Keratinocyte (primary cell): ENCODE measurements around the gene BOK. TPM values are rescaled to one million over a fixed set of nuclear protein-coding genes. Genes with fewer than 3 reads are reported as not detected.

Experiments used
- DNase-seq: peaks from one replicate; pipeline ENCODE4 v3.0.0-alpha.2; 2011; ENCODE audit warnings: low read depth, missing footprints, low spot score
- FAIRE-seq: peaks from 2 replicates; lab custom pipeline; 2011; peaks lifted over from hg19 to GRCh38; lab: Jason Lieb, UNC
- H2AFZ ChIP-seq: 2 replicates; pipeline ENCODE4 v1.6.0; 2012; ENCODE audit warnings: low read length, control low read depth, inconsistent platforms; ENCODE audit not compliant: control insufficient read depth
- H3K27ac ChIP-seq: 2 replicates; pipeline ENCODE4 v1.5.1; 2011; ENCODE audit warnings: low read length; ENCODE audit not compliant: control insufficient read depth, insufficient read depth
- H3K27me3 ChIP-seq: 3 replicates; pipeline ENCODE4 v1.6.0; 2011; ENCODE audit warnings: low read length; ENCODE audit not compliant: control insufficient read depth, insufficient read depth; ENCODE audit errors: extremely low read depth
- H3K36me3 ChIP-seq, 2 experiments: 2 replicates in 1 of 2; 3 replicates in 1 of 2; pipeline ENCODE4 v1.5.1; 2011; ENCODE audit warnings: low read length in 2 of 2, mild to moderate bottlenecking in 1 of 2; ENCODE audit not compliant: control insufficient read depth in 2 of 2, insufficient read depth in 2 of 2; ENCODE audit errors: extremely low read depth in 1 of 2
- H3K4me1 ChIP-seq: 3 replicates; pipeline ENCODE4 v1.5.1; 2011; ENCODE audit warnings: low read length; ENCODE audit not compliant: control insufficient read depth, insufficient read depth; ENCODE audit errors: extremely low read depth
- H3K4me2 ChIP-seq: 3 replicates; pipeline ENCODE4 v1.6.0; 2011; ENCODE audit warnings: low read depth, low read length; ENCODE audit not compliant: control insufficient read depth, insufficient read depth; ENCODE audit errors: extremely low read depth
- H3K4me3 ChIP-seq, 3 experiments: fragments of 200-600 bp in 1 of 3; sonication (generic) in 1 of 3; 2 replicates in 2 of 3; 3 replicates in 1 of 3; pipeline ENCODE4 v1.5.1; 2011 to 2016; ENCODE audit warnings: low read length in 3 of 3, mild to moderate bottlenecking in 3 of 3, control low read depth in 2 of 3, inconsistent platforms in 1 of 3, low read depth in 1 of 3, mixed read lengths in 1 of 3, mixed run types in 1 of 3, moderate library complexity in 1 of 3; ENCODE audit not compliant: control insufficient read depth in 2 of 3, insufficient read depth in 2 of 3; ENCODE audit errors: extremely low read depth in 1 of 3
- H3K79me2 ChIP-seq: 2 replicates; pipeline ENCODE4 v1.6.0; 2012; ENCODE audit warnings: low read length; ENCODE audit not compliant: control insufficient read depth, insufficient read depth
- H3K9ac ChIP-seq: 3 replicates; pipeline ENCODE4 v1.6.0; 2011; ENCODE audit warnings: low read length; ENCODE audit not compliant: control insufficient read depth, insufficient read depth; ENCODE audit errors: extremely low read depth
- H3K9me1 ChIP-seq: 3 replicates; pipeline ENCODE4 v1.6.0; 2011; ENCODE audit warnings: low read length; ENCODE audit not compliant: control insufficient read depth, insufficient read depth; ENCODE audit errors: extremely low read depth
- H3K9me3 ChIP-seq: 2 replicates; pipeline ENCODE4 v1.5.1; 2012; ENCODE audit warnings: low read depth, low read length; ENCODE audit not compliant: control insufficient read depth
- H4K20me1 ChIP-seq: 3 replicates; pipeline ENCODE4 v1.6.0; 2011; ENCODE audit warnings: low read length; ENCODE audit not compliant: control insufficient read depth, insufficient read depth; ENCODE audit errors: extremely low read depth
- CTCF ChIP-seq, 3 experiments: IDR thresholded peaks in 1 of 3; conservative IDR thresholded peaks in 1 of 3; optimal IDR thresholded peaks in 1 of 3; 2 replicates in 2 of 3; 3 replicates in 1 of 3; pipeline versions ENCODE3 to v1.5.1; 2011; ENCODE audit warnings: low read length in 3 of 3, mild to moderate bottlenecking in 3 of 3, moderate library complexity in 2 of 3, control low read depth in 1 of 3, inconsistent platforms in 1 of 3; ENCODE audit not compliant: insufficient read depth in 2 of 3; ENCODE audit errors: extremely low read depth in 1 of 3
- EZH2 ChIP-seq: IDR thresholded peaks from one replicate; pipeline ENCODE4 v1.6.1; 2012; ENCODE audit warnings: inconsistent platforms, mild to moderate bottlenecking, low read length, moderate library complexity
- dilution Hi-C: fragments of 300-500 bp; cut with MboI; formaldehyde crosslinking; loops from one replicate; pipeline ENCODE4 v1.7.0; 2020; ENCODE audit warnings: low sequenced_read_pairs; ENCODE audit not compliant: extremely low pct_ligation_motif_present
- polyA plus RNA-seq, 5 experiments: library from polyadenylated mRNA; depleted of rRNA in 3 of 5; stranded (reverse) in 3 of 5; stranded (forward) in 1 of 5; unstranded in 1 of 5; fragments of >200 nt; gene quantifications; 1 replicate in 1 of 5; 2 replicates in 3 of 5; 3 replicates in 1 of 5; pipeline versions ENCODE4 v1.2.1 to v1.2.3, GENCODE V29; 2011 to 2012; ENCODE audit warnings: missing spikeins in 2 of 5, low read depth in 1 of 5, low replicate concordance in 1 of 5

The BOK gene
- polyA plus RNA-seq, 1 donor (not counting 4 experiments of a cell fraction or from before 2014, with no cell fraction given) = 15.4 TPM

- Histone ChIP-seq H3K4me1 (peaks cover 4% of the 10 kb centered on the region), H3K9me1 (peaks cover 2% of the 10 kb centered on the region), H3K36me3 (peaks cover 9 to 12% of the 10 kb centered on the region in 2 experiments), H3K4me3 (no peak overlapping the region), H2AFZ (no peak overlapping the region), H3K4me2 (no peak overlapping the region), H4K20me1 (peaks cover 10% of the 10 kb centered on the region), H3K9ac (no peak overlapping the region), H3K27me3 (no peaks in the 10 kb centered on the region), H3K9me3 (no peaks in the 10 kb centered on the region), H3K79me2 (peaks cover 56% of the 10 kb centered on the region), H3K27ac (no peak overlapping the region)
- TF ChIP-seq CTCF (optimal IDR thresholded peaks at IDR 0.05 in 1 of 3, IDR thresholded peaks at IDR 0.05 in 1 of 3, conservative IDR thresholded peaks at IDR 0.05 in 1 of 3; ENCODE audit: extremely low read depth in 1 of 3, insufficient read depth in 2 of 3, low read length in 3 of 3) (no peak), EZH2 (no peak)
- dilution Hi-C loops = no loop called here
- DNase-seq (no peak), FAIRE-seq (no peak)
Measured at GRCh38 chr2:241613017-241613780, 54.7 kb downstream of the BOK start.

GRCh38 chr2:241615041-241615440 lies 56.5 kb downstream of the BOK start:
- TF ChIP-seq CTCF (optimal IDR thresholded peaks at IDR 0.05 in 1 of 3, IDR thresholded peaks at IDR 0.05 in 1 of 3, conservative IDR thresholded peaks at IDR 0.05 in 1 of 3; ENCODE audit: extremely low read depth in 1 of 3, insufficient read depth in 2 of 3, low read length in 3 of 3) (no peak), EZH2 (no peak)
- Histone ChIP-seq H3K4me3 (no peak overlapping the region), H3K4me2 (no peak overlapping the region), H3K27me3 (no peaks in the 10 kb centered on the region), H4K20me1 (peaks cover 10% of the 10 kb centered on the region), H2AFZ (no peak overlapping the region), H3K9ac (no peak overlapping the region), H3K27ac (no peak overlapping the region), H3K79me2 (peaks cover 68% of the 10 kb centered on the region), H3K36me3 (peaks cover 10 to 25% of the 10 kb centered on the region in 2 experiments), H3K4me1 (peaks cover 4% of the 10 kb centered on the region), H3K9me1 (peaks cover 2% of the 10 kb centered on the region), H3K9me3 (peaks cover 1% of the 10 kb centered on the region)
- dilution Hi-C loops = no loop called here
- DNase-seq (no peak), FAIRE-seq (no peak)
